ENCODE data around the gene AUTS2. TPM values are rescaled to one million over a fixed set of nuclear protein-coding genes. Genes with fewer than 3 reads are reported as not detected.

Gene AUTS2
- total and polyA plus RNA-seq, 2 of the 8 experiments (the other 6 are each of a cell fraction or from before 2014, with no cell fraction given): 25.9 to 101 TPM

DNA sequence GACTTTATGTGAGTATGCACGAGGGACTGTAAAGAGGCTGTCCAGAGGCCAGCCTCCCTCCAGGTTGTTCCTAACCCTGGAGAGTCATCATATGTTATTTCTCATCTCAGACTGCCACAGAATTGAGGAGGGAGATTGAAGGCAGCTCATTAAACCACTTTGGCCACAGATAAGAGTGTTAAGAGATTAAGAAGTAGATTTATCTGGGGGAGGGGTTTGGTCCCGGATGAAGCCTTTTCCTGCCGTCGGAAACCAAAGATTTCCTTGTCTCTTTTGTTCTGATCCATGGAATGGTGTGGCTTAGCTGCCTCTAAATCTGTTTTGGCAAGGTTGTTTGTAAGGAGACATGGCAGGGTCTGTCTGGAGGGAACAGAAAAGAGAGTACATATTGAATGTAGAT, 338.8 kb downstream of the AUTS2 start:
- DNase-seq (ENCODE audit: low read depth in 1 of 2, low spot score in 2 of 2) (no peak), FAIRE-seq (no peak)
- Histone ChIP-seq H3K79me2 (ENCODE audit: control insufficient read depth in 1 of 2, insufficient read depth in 2 of 2, low read length in 2 of 2) (no peaks in the 10 kb centered on the region), H2BK5ac (ENCODE audit: low read depth, low read length) (no peak overlapping the region), H2BK15ac (ENCODE audit: low read length) (no peak overlapping the region), H3K79me1 (ENCODE audit: low read depth, low read length) (no peaks in the 10 kb centered on the region), H3K27me3 (replicated peaks in 1 of 4; ENCODE audit: control insufficient read depth in 3 of 4, extremely low read depth in 1 of 4, insufficient read depth in 3 of 4, low read length in 3 of 4) (no peaks in the 10 kb centered on the region), H2BK120ac (replicated peaks; ENCODE audit: low read depth, low read length) (no peak overlapping the region), H2AFZ (ENCODE audit: low read length) (no peak overlapping the region), H3K36me3 (ENCODE audit: control insufficient read depth in 2 of 4, insufficient read depth in 4 of 4, low read length in 3 of 4) (no peaks in the 10 kb centered on the region), H3K23me2 (ENCODE audit: low read depth, low read length) (peaks cover 2% of the 10 kb centered on the region; the same call in 1 of the 2 replicates), H3K56ac (replicated peaks; ENCODE audit: insufficient read length, low read depth, low read length) (no peak overlapping the region), H3K18ac (ENCODE audit: extremely low read depth, low read length) (no peak overlapping the region), H2BK12ac (ENCODE audit: low read depth, low read length) (no peak overlapping the region), H3K9ac (replicated peaks in 1 of 4; ENCODE audit: extremely low read depth in 1 of 4, low read depth in 3 of 4, low read length in 3 of 4) (no peak overlapping the region), H4K8ac (ENCODE audit: extremely low read depth, insufficient read depth, low read length) (no peak overlapping the region), H4K5ac (ENCODE audit: insufficient read length, low read depth, low read length) (no peak overlapping the region), H4K91ac (replicated peaks; ENCODE audit: insufficient read length, low read length) (no peak overlapping the region), H3K4ac (replicated peaks; ENCODE audit: insufficient read length, low read depth, low read length) (no peak overlapping the region), H3K27ac (ENCODE audit: low read depth, low read length) (no peak overlapping the region), H3K4me2 (ENCODE audit: insufficient read depth in 1 of 2, low read depth in 2 of 2, low read length in 2 of 2) (no peak overlapping the region), H4K20me1 (replicated peaks in 1 of 2; ENCODE audit: control insufficient read depth in 1 of 2, insufficient read depth in 2 of 2, low read length in 2 of 2) (no peaks in the 10 kb centered on the region), H2AK5ac (ENCODE audit: low read depth, low read length) (no peak overlapping the region), H2BK20ac (ENCODE audit: low read length) (no peak overlapping the region), H3K4me3 (ENCODE audit: extremely low read depth in 1 of 4, insufficient read depth in 2 of 4, low read depth in 3 of 4, low read length in 4 of 4) (no peak overlapping the region), H3K9me3 (ENCODE audit: insufficient read depth in 2 of 2, low read depth in 1 of 2, low read length in 1 of 2) (no peaks in the 10 kb centered on the region), H3K23ac (ENCODE audit: insufficient read length) (no peak overlapping the region), H3K4me1 (replicated peaks in 1 of 4; ENCODE audit: control insufficient read depth in 3 of 4, insufficient read depth in 4 of 4, low read length in 3 of 4) (peaks cover 0 to 6% (median 2%) of the 10 kb centered on the region in 4 experiments; a peak in 1 of 7 replicates), H3K14ac (ENCODE audit: insufficient read length) (no peak overlapping the region)
- CTCF ChIA-PET (ENCODE audit: partially characterized antibody): no interaction called here
- WGBS, 2 experiments (ENCODE audit: extremely low coverage in 1 of 2, insufficient coverage in 1 of 2, insufficient read length in 1 of 2, insufficient replicate concordance in 2 of 2, low coverage in 1 of 2, low lambda C conversion rate in 2 of 2, missing lambda C conversion rate in 1 of 2): 92% methylated on average over 4 of the region's 4 CpGs; no CpG with 5 or more reads in 1 of the 2 experiments
- POLR2A ChIA-PET (ENCODE audit: partially characterized antibody): no interaction called here
- no peak for TF ChIP-seq EGR1 (IDR thresholded peaks at IDR 0.05; ENCODE audit: borderline replicate concordance, low read depth, low read length)
- no peak for TF ChIP-seq PHF8 (conservative IDR thresholded peaks at IDR 0.05; ENCODE audit: low read depth, low read length)
- no peak for TF ChIP-seq E2F6 (IDR thresholded peaks at IDR 0.05)
- TF ChIP-seq ASH2L (IDR thresholded peaks at IDR 0.05; ENCODE audit: low read length): no peak
- no peak for TF ChIP-seq RNF2 (IDR thresholded peaks at IDR 0.05; ENCODE audit: borderline replicate concordance, low read depth, low read length, missing control alignments, poor library complexity, severe bottlenecking)
- no peak for TF ChIP-seq RBBP5 (IDR thresholded peaks at IDR 0.05; ENCODE audit: borderline replicate concordance, low read depth, low read length)
- TF ChIP-seq HDAC6 (IDR thresholded peaks at IDR 0.05; ENCODE audit: low read depth, low read length): no peak
- TF ChIP-seq YY1 (IDR thresholded peaks at IDR 0.05; ENCODE audit: low read depth, low read length): no peak
- TF ChIP-seq USF2 (IDR thresholded peaks at IDR 0.05; ENCODE audit: low read length): no peak
- TF ChIP-seq CTBP2 (IDR thresholded peaks at IDR 0.05; ENCODE audit: borderline replicate concordance, insufficient read depth, insufficient read length, low read length): no peak
- no peak for TF ChIP-seq SRF (IDR thresholded peaks at IDR 0.05; ENCODE audit: low read depth, low read length)
- TF ChIP-seq SP4 (IDR thresholded peaks at IDR 0.05; ENCODE audit: low read length): no peak
- no peak for TF ChIP-seq CBX5 (IDR thresholded peaks at IDR 0.05; ENCODE audit: low read depth, low read length)
